NB4 (cell line): Measurements from ENCODE around the gene NT5E.

ENCODE experiments used
- DNase-seq: peaks from one replicate; pipeline ENCODE4 v3.0.0; 2010; ENCODE audit warnings: low read depth
- H3K4me3 ChIP-seq: one replicate; pipeline ENCODE4 v1.5.1; 2011; ENCODE audit warnings: mild to moderate bottlenecking, low read depth, low read length, moderate library complexity
- CTCF ChIP-seq: IDR thresholded peaks from one replicate; pipeline ENCODE4 v1.5.1; 2012; ENCODE audit warnings: low read depth, low read length
- MAX ChIP-seq: IDR thresholded peaks from 2 replicates; pipeline ENCODE4 v1.6.1; 2011; ENCODE audit warnings: low read depth, low read length
- MYC ChIP-seq: IDR thresholded peaks from 2 replicates; pipeline ENCODE4 v1.6.1; 2011; ENCODE audit warnings: low read depth, low read length
- POLR2A ChIP-seq: IDR thresholded peaks from 2 replicates; pipeline ENCODE4 v1.6.1; 2011; ENCODE audit warnings: mild to moderate bottlenecking; ENCODE audit not compliant: insufficient read length; ENCODE audit errors: extremely low read depth

Gene NT5E

GRCh38 chr6:85408039-85408438 lies 41.8 kb upstream of the NT5E start:
- TF ChIP-seq MYC = no peak
- no peak for TF ChIP-seq CTCF
- TF ChIP-seq MAX = no peak
- no peak for TF ChIP-seq POLR2A
- no peak overlapping the region for H3K4me3 ChIP-seq
- no peak for DNase-seq

GRCh38 chr6:85412911-85413430 lies 36.9 kb upstream of the NT5E start:
- TF ChIP-seq POLR2A (no peak), MYC (no peak), CTCF (no peak), MAX (no peak)
- no peak for DNase-seq
- no peak overlapping the region for H3K4me3 ChIP-seq

GRCh38 chr6:85416049-85416448 lies 33.8 kb upstream of the NT5E start:
- H3K4me3 ChIP-seq = no peak overlapping the region
- no peak for TF ChIP-seq POLR2A
- no peak for TF ChIP-seq MAX
- TF ChIP-seq CTCF = no peak
- TF ChIP-seq MYC = no peak
- no peak for DNase-seq

- no peak overlapping the region for H3K4me3 ChIP-seq
- TF ChIP-seq MAX = no peak
- no peak for TF ChIP-seq POLR2A
- no peak for TF ChIP-seq CTCF
- no peak for TF ChIP-seq MYC
- DNase-seq = no peak
Measured at GRCh38 chr6:85416766-85417165, 33.1 kb upstream of the NT5E start.

GRCh38 chr6:85417336-85417735 lies 32.5 kb upstream of the NT5E start:
- no peak for DNase-seq
- TF ChIP-seq MYC (no peak), MAX (no peak)
- H3K4me3 ChIP-seq = no peak overlapping the region

GRCh38 chr6:85418059-85418458 lies 31.8 kb upstream of the NT5E start:
- no peak for TF ChIP-seq MYC
- no peak for TF ChIP-seq MAX
- no peak for TF ChIP-seq POLR2A
- TF ChIP-seq CTCF = no peak
- no peak for DNase-seq

More at GRCh38 chr6:85418059-85418458, 31.8 kb upstream of the NT5E start:
- no peak overlapping the region for H3K4me3 ChIP-seq
